Measurements from ENCODE around the gene CDYL.

CDYL gene

DNA sequence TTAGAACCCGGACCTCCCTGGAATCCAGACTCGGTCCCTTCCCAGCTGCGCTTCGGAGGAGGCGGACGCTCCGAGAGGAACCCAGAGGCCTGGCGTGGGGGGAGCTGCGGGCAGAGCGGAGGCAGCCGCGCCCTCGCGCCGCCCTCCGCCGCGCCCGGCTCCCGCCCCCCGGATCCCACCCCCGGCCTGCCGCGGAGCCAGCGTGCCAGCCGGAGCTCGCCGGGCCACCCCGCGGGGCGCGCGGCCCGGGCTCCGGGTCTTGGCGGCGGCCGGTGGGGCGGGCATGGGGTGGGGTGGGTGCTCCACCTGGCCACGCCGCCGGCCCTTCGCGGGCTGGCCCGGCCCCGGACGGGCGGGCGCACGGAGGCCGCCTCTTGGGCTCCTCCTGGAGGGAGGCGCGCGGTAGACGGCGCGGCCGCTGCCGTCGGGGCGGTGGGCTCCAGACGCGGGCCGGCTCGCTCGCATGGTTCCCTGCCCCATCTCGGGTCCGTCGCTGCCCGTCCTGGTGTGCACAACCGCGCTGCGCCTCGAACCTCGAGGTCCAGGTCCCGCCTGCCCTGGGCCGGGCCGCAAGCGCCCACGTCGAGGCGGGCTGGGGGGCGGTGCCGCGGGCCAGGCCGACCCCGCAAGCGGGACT is 592 bp upstream of the CDYL start:
- DNase-seq (ENCODE audit: low read depth) = no peak
- TF ChIP-seq, protein P1, sequence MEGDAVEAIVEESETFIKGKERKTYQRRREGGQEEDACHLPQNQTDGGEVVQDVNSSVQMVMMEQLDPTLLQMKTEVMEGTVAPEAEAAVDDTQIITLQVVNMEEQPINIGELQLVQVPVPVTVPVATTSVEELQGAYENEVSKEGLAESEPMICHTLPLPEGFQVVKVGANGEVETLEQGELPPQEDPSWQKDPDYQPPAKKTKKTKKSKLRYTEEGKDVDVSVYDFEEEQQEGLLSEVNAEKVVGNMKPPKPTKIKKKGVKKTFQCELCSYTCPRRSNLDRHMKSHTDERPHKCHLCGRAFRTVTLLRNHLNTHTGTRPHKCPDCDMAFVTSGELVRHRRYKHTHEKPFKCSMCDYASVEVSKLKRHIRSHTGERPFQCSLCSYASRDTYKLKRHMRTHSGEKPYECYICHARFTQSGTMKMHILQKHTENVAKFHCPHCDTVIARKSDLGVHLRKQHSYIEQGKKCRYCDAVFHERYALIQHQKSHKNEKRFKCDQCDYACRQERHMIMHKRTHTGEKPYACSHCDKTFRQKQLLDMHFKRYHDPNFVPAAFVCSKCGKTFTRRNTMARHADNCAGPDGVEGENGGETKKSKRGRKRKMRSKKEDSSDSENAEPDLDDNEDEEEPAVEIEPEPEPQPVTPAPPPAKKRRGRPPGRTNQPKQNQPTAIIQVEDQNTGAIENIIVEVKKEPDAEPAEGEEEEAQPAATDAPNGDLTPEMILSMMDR (IDR thresholded peaks at IDR 0.05; ENCODE audit: low read depth, low read length, missing control alignments) = no peak
- in situ Hi-C loops (cut with HindIII; ENCODE audit: low sequenced_read_pairs) = no loop called here
- H3K4me3 ChIP-seq (ENCODE audit: low read depth, low read length) = peak overlapping the region; percentile 37

DNA sequence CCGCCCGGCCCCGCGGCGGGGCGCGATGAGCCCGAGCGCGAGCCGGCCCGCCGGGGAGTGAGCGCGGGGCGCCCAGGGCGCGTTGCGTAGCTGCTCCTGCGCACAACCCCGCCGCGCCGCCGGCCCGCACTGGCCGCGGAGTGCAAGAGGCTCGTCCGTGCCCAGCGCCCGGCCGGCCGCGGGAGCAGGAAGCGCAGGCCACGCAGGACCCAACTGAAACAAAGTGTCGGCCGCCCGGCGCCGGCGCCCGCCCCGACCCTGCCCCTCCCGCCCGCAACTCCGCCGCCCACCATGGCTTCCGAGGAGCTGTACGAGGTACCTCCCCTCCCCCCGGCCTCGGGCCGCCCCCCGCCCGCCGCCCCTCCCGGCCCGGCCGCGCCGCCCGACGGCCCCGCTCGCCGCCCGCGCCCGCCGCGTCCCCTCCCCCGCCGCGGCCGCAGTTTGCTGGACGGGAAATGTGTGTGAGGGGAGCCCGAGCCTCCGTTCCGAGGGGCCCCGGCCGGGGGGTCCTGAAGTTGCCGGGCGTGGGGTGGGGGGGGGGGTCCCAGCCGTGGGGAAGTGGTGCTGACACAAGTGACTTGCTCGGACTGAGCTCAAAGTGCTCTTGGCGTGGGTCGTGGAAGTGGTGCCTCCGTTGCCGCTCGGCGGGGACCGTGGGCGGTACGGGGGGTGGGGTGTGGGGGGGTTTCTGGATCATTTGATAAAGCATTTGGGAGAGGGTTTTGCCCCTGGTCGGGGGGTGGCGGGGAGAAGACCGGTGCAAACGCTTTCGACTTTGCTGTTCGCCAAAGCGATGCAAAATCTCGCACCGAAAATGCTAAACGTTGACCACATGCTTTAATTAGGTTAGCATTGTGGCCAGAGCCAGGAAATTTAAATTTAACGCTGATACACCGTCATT is 539 bp downstream of the CDYL start:
- H3K4me3 ChIP-seq (ENCODE audit: low read depth, low read length) = peak overlapping the region; percentile 58
- DNase-seq (ENCODE audit: low read depth) = peak; percentile 31
- in situ Hi-C loops (cut with HindIII; ENCODE audit: low sequenced_read_pairs) = no loop called here
- TF ChIP-seq, protein P1 (IDR thresholded peaks at IDR 0.05; ENCODE audit: low read depth, low read length, missing control alignments) = no peak

DNA sequence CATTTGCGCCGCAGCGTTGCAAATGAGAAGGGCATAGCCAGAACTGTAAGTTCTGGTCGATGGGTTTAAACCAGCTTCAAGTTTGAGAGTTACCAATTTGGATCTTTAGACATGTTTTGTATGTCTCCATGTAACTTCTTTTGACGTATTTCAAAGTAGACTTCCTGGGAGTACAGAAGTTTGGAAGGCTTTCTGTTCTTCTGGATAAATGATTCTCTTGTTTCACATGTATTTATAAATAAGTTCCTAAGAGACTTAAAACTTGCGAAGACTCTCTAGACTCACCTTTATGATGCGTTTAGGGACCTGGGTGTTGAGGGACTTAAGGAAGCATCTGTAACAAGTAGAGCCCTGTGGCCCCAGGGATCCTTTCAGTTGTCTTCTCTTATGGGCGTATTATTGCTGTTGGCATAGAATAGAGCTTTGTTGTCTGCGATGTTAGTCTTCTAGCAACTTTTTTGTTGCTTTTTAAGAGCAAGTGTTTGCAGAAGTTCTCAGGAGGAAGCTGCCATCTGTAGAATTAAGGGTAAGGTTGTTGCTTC is 1.3 kb downstream of the CDYL start:
- no peak for DNase-seq (ENCODE audit: low read depth)
- TF ChIP-seq, protein P1 (IDR thresholded peaks at IDR 0.05; ENCODE audit: low read depth, low read length, missing control alignments) = no peak
- peak overlapping the region; percentile 58 for H3K4me3 ChIP-seq (ENCODE audit: low read depth, low read length)
- in situ Hi-C loops (cut with HindIII; ENCODE audit: low sequenced_read_pairs) = no loop called here

- peak overlapping the region; percentile 58 for H3K4me3 ChIP-seq (ENCODE audit: low read depth, low read length)
Observed at GRCh38 chr6:4778086-4778485, 1.9 kb downstream of the CDYL start.

DNA sequence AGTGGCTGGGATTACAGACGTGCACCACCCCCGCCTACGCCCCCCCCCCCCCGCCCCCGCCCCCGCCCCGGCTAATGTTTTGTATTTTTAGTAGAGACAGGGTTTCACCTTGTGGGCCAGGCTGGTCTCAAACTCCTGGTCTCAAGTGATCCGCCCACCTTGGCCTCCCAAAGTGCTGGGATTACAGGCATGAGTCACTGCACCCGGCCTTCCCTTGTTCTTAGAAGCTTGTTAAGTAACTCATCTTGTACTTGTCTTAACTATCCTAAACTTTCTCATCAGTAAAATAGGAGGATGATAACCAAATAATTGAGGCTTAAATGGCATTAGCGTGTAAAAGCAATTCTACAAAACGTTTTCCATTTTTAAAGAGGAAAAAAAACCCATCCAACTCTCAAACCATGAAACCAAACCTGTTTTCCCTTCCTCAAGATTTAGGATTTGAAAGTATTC is 4.2 kb downstream of the CDYL start:
- H3K4me3 ChIP-seq (ENCODE audit: low read depth, low read length) = no peak overlapping the region
- no peak for DNase-seq (ENCODE audit: low read depth)
- TF ChIP-seq, protein P1 (IDR thresholded peaks at IDR 0.05; ENCODE audit: low read depth, low read length, missing control alignments) = no peak
- in situ Hi-C loops (cut with HindIII; ENCODE audit: low sequenced_read_pairs) = no loop called here

More at GRCh38 chr6:4778086-4778485, 1.9 kb downstream of the CDYL start:
- in situ Hi-C loops (cut with HindIII; ENCODE audit: low sequenced_read_pairs) = no loop called here
- DNase-seq (ENCODE audit: low read depth) = no peak
- TF ChIP-seq, protein P1 (IDR thresholded peaks at IDR 0.05; ENCODE audit: low read depth, low read length, missing control alignments) = no peak

GRCh38 chr6:4781426-4781825 is 5.2 kb downstream of the CDYL start:
- in situ Hi-C loops (cut with HindIII; ENCODE audit: low sequenced_read_pairs) = no loop called here
- TF ChIP-seq, protein P1 (IDR thresholded peaks at IDR 0.05; ENCODE audit: low read depth, low read length, missing control alignments) = no peak
- no peak for DNase-seq (ENCODE audit: low read depth)
- no peak overlapping the region for H3K4me3 ChIP-seq (ENCODE audit: low read depth, low read length)

All from astrocyte of the cerebellum (primary cell).